Measurements from ENCODE around the gene SLC4A9. TPM values are rescaled to one million over a fixed set of nuclear protein-coding genes. Genes with fewer than 3 reads are reported as not detected.
A peak's percentile ranks its signal among the peaks of the same experiment; 100 is the strongest.

Gene SLC4A9
- total RNA-seq, 1 experiment from 2014 or later: 0.37 TPM

- ChIA-PET POLR2A (interaction anchor here (1.5 to 1.9 kb wide), 3 partner anchors 114 to 118 kb away, joined by 6 to 10 read pairs (median 7); no protein-coding TSS in a partner anchor), CTCF (interaction anchor here (0.6 to 10.7 kb wide), 20 partner anchors 7 to 361 kb away, joined by 3 to 286 read pairs (median 8); partner anchors contain the start of genes HBEGF, PFDN1 and TMCO6)
- intact Hi-C loops (cut with micrococcal nuclease): loop anchor here (1.0 to 2.0 kb wide), 3 partner anchors 11 to 283 kb away; partner anchors contain the start of gene HBEGF
- peak; percentile 91 for DNase-seq (ENCODE audit: unreplicated experiment)
- Mint-ChIP-seq H3K27me3 (ENCODE audit: insufficient read depth, unreplicated experiment) (no peaks in the 10 kb centered on the region), H3K9me3 (ENCODE audit: unreplicated experiment) (no peaks in the 10 kb centered on the region), H3K4me3 (ENCODE audit: unreplicated experiment) (peak overlapping the region; percentile 33), H3K4me1 (ENCODE audit: insufficient read depth, unreplicated experiment) (peaks cover 8% of the 10 kb centered on the region), H3K36me3 (ENCODE audit: insufficient read depth, unreplicated experiment) (no peaks in the 10 kb centered on the region), H3K27ac (ENCODE audit: low read depth, unreplicated experiment) (no peak overlapping the region)
- peak; percentile 97 for TF ChIP-seq CTCF (IDR thresholded peaks at IDR 0.05; ENCODE audit: unreplicated experiment)
- BruUV-seq (replicated peaks): no TSS peak
Measured at GRCh38 chr5:140357726-140358093, 2.3 kb upstream of the SLC4A9 start.

- H3K9me3 Mint-ChIP-seq (ENCODE audit: unreplicated experiment): no peaks in the 10 kb centered on the region
- DNase-seq (ENCODE audit: unreplicated experiment): peak; percentile 61
- no peak for TF ChIP-seq CTCF (IDR thresholded peaks at IDR 0.05; ENCODE audit: unreplicated experiment)
- ChIA-PET POLR2A (interaction anchor here (0.6 to 1.9 kb wide), 12 partner anchors 13 to 288 kb away, joined by 3 to 10 read pairs (median 4); partner anchors contain the start of genes HBEGF and NDUFA2), CTCF (interaction anchor here (0.6 to 10.7 kb wide), 53 partner anchors 8 to 1055 kb away, joined by 3 to 286 read pairs (median 4); partner anchors contain the start of genes HBEGF and SRA1)
- H3K27ac Mint-ChIP-seq (ENCODE audit: low read depth, unreplicated experiment): no peak overlapping the region
- no peaks in the 10 kb centered on the region for H3K27me3 Mint-ChIP-seq (ENCODE audit: insufficient read depth, unreplicated experiment)
- no peak overlapping the region for H3K4me3 Mint-ChIP-seq (ENCODE audit: unreplicated experiment)
- intact Hi-C loops (cut with micrococcal nuclease): no loop called here
- H3K4me1 Mint-ChIP-seq (ENCODE audit: insufficient read depth, unreplicated experiment): peaks cover 8% of the 10 kb centered on the region
- BruUV-seq (replicated peaks): no TSS peak
- no peaks in the 10 kb centered on the region for H3K36me3 Mint-ChIP-seq (ENCODE audit: insufficient read depth, unreplicated experiment)
Measured at GRCh38 chr5:140358738-140359310, 1.2 kb upstream of the SLC4A9 start.

GRCh38 chr5:140360681-140361479 is 886 bp downstream of the SLC4A9 start:
- BruUV-seq (replicated peaks): no TSS peak
- no peaks in the 10 kb centered on the region for H3K9me3 Mint-ChIP-seq (ENCODE audit: unreplicated experiment)
- no peak for DNase-seq (ENCODE audit: unreplicated experiment)
- TF ChIP-seq CTCF (IDR thresholded peaks at IDR 0.05; ENCODE audit: unreplicated experiment): no peak
- no peaks in the 10 kb centered on the region for H3K36me3 Mint-ChIP-seq (ENCODE audit: insufficient read depth, unreplicated experiment)
- CTCF ChIA-PET: interaction anchor here (0.6 to 10.7 kb wide), 12 partner anchors 8 to 288 kb away, joined by 3 to 286 read pairs (median 6); partner anchors contain the start of genes EIF4EBP3 and HBEGF
- POLR2A ChIA-PET: interaction anchor here (0.6 to 1.8 kb wide), 3 partner anchors 12 to 201 kb away, joined by 3 to 4 read pairs (median 3); no protein-coding TSS in a partner anchor
- peaks cover 8% of the 10 kb centered on the region for H3K4me1 Mint-ChIP-seq (ENCODE audit: insufficient read depth, unreplicated experiment)
- no peak overlapping the region for H3K4me3 Mint-ChIP-seq (ENCODE audit: unreplicated experiment)
- H3K27ac Mint-ChIP-seq (ENCODE audit: low read depth, unreplicated experiment): no peak overlapping the region
- H3K27me3 Mint-ChIP-seq (ENCODE audit: insufficient read depth, unreplicated experiment): no peaks in the 10 kb centered on the region
- intact Hi-C loops (cut with micrococcal nuclease): no loop called here

GRCh38 chr5:140361901-140362300 is 1.9 kb downstream of the SLC4A9 start:
- no peak for DNase-seq (ENCODE audit: unreplicated experiment)
- BruUV-seq (replicated peaks): no TSS peak
- Mint-ChIP-seq H3K36me3 (ENCODE audit: insufficient read depth, unreplicated experiment) (no peaks in the 10 kb centered on the region), H3K27me3 (ENCODE audit: insufficient read depth, unreplicated experiment) (no peaks in the 10 kb centered on the region), H3K4me3 (ENCODE audit: unreplicated experiment) (no peak overlapping the region), H3K4me1 (ENCODE audit: insufficient read depth, unreplicated experiment) (peaks cover 8% of the 10 kb centered on the region), H3K9me3 (ENCODE audit: unreplicated experiment) (no peaks in the 10 kb centered on the region), H3K27ac (ENCODE audit: low read depth, unreplicated experiment) (no peak overlapping the region)
- no peak for TF ChIP-seq CTCF (IDR thresholded peaks at IDR 0.05; ENCODE audit: unreplicated experiment)
- intact Hi-C loops (cut with micrococcal nuclease): no loop called here
- CTCF ChIA-PET: interaction anchor here (0.6 to 10.7 kb wide), 8 partner anchors 10 to 176 kb away, joined by 3 to 286 read pairs (median 4); no protein-coding TSS in a partner anchor
- POLR2A ChIA-PET: interaction anchor here (0.5 to 1.8 kb wide), 2 partner anchors 11 to 90 kb away, joined by 4 read pairs; no protein-coding TSS in a partner anchor

Measured in MCF 10A (cell line).